Body of pancreas (tissue), 4 donors: ENCODE measurements around the gene NUP214. TPM values are rescaled to one million over a fixed set of nuclear protein-coding genes. Genes with fewer than 3 reads are reported as not detected.
"Not testable (repeated sequence)": the region's sequence is repeated elsewhere in the genome, so short reads cannot be mapped to it uniquely, and the experiment has no call there.

Source experiments
- ATAC-seq: fragments of 150-250 bp; one replicate; pipeline ENCODE4 v1.9.1; 2016
- DNase-seq, 4 donors: peaks; one replicate each; pipeline ENCODE4 v3.0.0-alpha.2; 2019
- H3K27ac ChIP-seq, 4 donors: fragments of 200-600 bp; sonication (generic); 1 replicate in 3 of 4; 2 replicates in 1 of 4; pipeline versions ENCODE4 v1.5.1 to v1.6.1; 2016 to 2019; ENCODE audit warnings: mild to moderate bottlenecking in 1 of 4, mixed read lengths in 1 of 4, moderate library complexity in 1 of 4
- H3K27me3 ChIP-seq, 2 donors: fragments of 200-600 bp; sonication (generic); one replicate each; pipeline ENCODE4 v1.6.0; 2016; ENCODE audit warnings: mild to moderate bottlenecking in 1 of 2
- H3K36me3 ChIP-seq, 2 donors: fragments of 200-600 bp; sonication (generic); replicated peaks in 1 of 2; 2 replicates each; pipeline ENCODE4 v1.5.1; 2016; ENCODE audit warnings: low read depth in 2 of 2; ENCODE audit not compliant: insufficient read depth in 1 of 2
- H3K4me1 ChIP-seq: fragments of 200-600 bp; sonication (generic); one replicate; pipeline ENCODE4 v1.6.0; 2016
- H3K4me3 ChIP-seq, 2 donors: fragments of 200-600 bp; sonication (generic); 1 replicate in 1 of 2; 2 replicates in 1 of 2; pipeline ENCODE4 v1.5.1; 2016 to 2019
- H3K9me3 ChIP-seq, 3 donors: fragments of 200-600 bp; sonication (generic); 1 replicate in 2 of 3; 2 replicates in 1 of 3; pipeline ENCODE4 v1.5.1; 2016
- POLR2A ChIP-seq, 3 donors: fragments of 450-650 bp; IDR thresholded peaks; one replicate each; pipeline ENCODE4 v1.6.1; 2016; ENCODE audit warnings: antibody characterized with exemption in 3 of 3, mild to moderate bottlenecking in 2 of 3
- WGBS, 2 donors: methylation state at CpG; one replicate each; pipeline ENCODE4 v1.1.5; 2017; 5-methylcytosine and 5-hydroxymethylcytosine counted together
- intact Hi-C: fragments of 100-400 bp; cut with DNase I; formaldehyde crosslinking; loops from one replicate; pipeline ENCODE4 v1.15.1; 2023
- total RNA-seq, 2 donors: library from RNA; depleted of rRNA; stranded (reverse); fragments of >200 nt; gene quantifications; one replicate each; pipeline ENCODE4 v1.1.0, GENCODE V29; 2016
- TF ChIP-seq, protein P1 (sequence below), 7 experiments: fragments of 450-650 bp in 4 of 7; fragments of 200-600 bp in 3 of 7; sonication (generic) in 3 of 7; IDR thresholded peaks; one replicate each; pipeline ENCODE4 v1.5.1; 2016 to 2019; ENCODE audit warnings: antibody characterized with exemption in 7 of 7

The NUP214 gene
- total RNA-seq, 2 donors from 2014 or later, result 24.7 to 29.6 TPM

DNA sequence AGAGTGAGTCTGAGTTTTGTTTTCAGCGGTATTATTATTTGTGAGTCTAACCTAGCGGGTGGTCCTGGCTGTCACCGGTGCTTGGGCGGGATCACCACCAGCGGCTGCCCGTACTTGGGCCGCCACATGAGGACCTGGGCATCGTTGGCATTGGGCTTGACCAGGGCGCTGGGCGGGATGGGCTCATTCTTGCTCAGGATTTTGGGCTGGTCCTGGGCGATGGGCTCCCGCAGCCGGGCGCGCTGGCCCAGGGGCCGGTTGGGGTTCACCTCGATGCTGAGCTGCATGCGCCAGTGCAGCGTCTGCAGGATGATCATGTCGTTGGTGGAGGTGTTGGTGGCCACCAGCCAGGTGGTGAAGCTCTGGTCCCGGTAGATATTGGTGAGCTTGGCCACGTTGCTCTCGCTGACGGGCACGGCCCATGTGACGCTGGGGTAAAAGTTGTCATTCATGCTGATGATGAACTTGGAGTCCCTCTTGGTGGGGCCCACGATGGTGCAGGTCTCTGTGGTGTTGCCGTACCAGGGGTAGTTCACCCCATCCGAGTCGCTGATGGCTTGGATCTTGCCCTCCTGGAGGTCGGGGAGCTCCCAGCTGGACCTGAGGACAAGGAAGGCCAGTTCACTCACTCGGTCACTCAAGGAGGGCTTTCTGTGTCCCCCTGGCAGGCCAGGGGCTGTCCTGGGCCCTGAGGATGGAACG is 135.5 kb downstream of the NUP214 start:
- intact Hi-C loops, result no loop called here
- Histone ChIP-seq H3K27ac (no peak overlapping the region), H3K4me1 (no peaks in the 10 kb centered on the region), H3K36me3 (no peaks in the 10 kb centered on the region), H3K27me3 (no peaks in the 10 kb centered on the region), H3K9me3 (no peaks in the 10 kb centered on the region), H3K4me3 (no peak overlapping the region)
- DNase-seq, result no peak
- ATAC-seq, result no peak
- TF ChIP-seq, protein P1, sequence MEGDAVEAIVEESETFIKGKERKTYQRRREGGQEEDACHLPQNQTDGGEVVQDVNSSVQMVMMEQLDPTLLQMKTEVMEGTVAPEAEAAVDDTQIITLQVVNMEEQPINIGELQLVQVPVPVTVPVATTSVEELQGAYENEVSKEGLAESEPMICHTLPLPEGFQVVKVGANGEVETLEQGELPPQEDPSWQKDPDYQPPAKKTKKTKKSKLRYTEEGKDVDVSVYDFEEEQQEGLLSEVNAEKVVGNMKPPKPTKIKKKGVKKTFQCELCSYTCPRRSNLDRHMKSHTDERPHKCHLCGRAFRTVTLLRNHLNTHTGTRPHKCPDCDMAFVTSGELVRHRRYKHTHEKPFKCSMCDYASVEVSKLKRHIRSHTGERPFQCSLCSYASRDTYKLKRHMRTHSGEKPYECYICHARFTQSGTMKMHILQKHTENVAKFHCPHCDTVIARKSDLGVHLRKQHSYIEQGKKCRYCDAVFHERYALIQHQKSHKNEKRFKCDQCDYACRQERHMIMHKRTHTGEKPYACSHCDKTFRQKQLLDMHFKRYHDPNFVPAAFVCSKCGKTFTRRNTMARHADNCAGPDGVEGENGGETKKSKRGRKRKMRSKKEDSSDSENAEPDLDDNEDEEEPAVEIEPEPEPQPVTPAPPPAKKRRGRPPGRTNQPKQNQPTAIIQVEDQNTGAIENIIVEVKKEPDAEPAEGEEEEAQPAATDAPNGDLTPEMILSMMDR (IDR thresholded peaks at IDR 0.05), result no peak
- TF ChIP-seq POLR2A (IDR thresholded peaks at IDR 0.05), result no peak
- 88 to 91% methylated on average over 5 to 33 of the region's 33 CpGs for WGBS, 2 donors

DNA sequence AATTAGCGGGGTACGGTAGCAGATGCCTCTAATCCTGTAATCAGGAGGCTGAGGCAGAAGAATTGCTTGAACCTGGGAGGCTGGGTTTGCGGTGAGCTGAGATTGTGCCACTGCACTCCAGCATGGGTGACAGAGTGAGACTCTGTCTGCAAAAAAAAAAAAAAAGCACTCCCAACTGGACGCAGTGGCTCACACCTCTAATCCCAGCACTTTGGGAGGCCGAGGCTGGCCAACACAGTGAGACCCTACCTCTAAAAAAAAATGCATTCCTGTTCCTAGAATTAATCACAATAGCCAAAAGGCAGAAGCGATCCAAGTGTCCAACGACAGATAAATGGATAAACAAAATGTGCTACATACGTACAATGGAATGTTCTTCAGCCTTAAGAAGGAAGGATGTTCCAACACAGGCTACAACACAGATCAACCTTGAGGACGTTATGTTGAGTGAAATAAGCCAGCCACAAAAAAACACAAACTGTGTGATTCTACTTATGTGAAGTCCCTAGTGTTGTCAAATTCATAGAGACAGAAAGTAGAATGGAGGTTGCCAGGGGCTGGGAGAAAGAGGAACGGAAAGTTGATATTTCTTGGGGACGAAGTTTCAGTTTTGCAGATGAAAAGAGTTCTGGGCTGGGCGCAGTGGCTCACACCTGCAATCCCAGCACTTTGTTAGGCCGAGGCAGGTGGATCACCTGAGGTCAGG is 137.1 kb downstream of the NUP214 start:
- H3K36me3 ChIP-seq, result no peaks in the 10 kb centered on the region
- H3K27ac ChIP-seq, result no peak overlapping the region
- no peak for TF ChIP-seq POLR2A (IDR thresholded peaks at IDR 0.05)
- TF ChIP-seq, protein P1 (IDR thresholded peaks at IDR 0.05), result no peak
- H3K27me3 ChIP-seq, result no peaks in the 10 kb centered on the region
- ATAC-seq (no peak), DNase-seq (no peak)
- intact Hi-C loops, result no loop called here
- 79 to 85% methylated on average over 13 of the region's 13 CpGs for WGBS, 2 donors
- H3K4me1 ChIP-seq, result no peaks in the 10 kb centered on the region
- H3K9me3 ChIP-seq, result no peaks in the 10 kb centered on the region
- no peak overlapping the region for H3K4me3 ChIP-seq

DNA sequence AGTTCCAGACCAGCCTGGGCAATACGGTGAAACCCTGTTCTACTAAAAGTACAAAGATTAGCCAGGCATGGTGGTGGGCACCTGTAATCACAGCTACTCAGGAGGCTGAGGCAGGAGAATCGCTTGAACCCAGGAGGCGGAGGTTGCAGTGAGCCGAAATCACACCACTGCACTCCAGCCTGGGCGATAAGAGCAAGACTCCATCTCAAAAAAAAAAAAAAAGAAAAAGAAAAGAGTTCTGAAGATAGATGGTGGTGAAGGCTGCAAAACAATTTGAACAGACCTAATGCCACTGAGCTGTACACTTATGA is 137.6 kb downstream of the NUP214 start:
- H3K27ac ChIP-seq, result not testable (repeated sequence)

DNA sequence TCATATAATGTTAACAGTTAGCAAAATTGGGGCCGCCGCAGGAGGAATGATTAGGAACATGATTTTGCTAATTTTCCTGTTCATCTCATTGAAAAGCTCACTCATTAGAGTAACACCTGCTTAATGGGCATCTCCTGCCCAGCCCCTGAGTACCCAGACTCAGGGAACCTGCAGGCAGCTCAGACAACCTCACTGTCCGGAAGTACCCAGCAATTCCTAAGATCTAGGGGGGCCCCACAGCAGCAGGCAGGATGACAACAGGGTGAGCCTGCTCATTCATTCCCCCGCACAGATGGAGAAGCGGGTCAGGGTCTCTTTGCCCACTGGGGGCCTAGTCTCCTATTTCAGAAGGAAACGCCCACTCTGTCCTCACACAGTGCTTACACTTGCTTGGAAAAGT is 138.3 kb downstream of the NUP214 start:
- Histone ChIP-seq H3K36me3 (no peaks in the 10 kb centered on the region), H3K27ac (no peak overlapping the region), H3K4me1 (no peaks in the 10 kb centered on the region), H3K4me3 (no peak overlapping the region), H3K27me3 (no peaks in the 10 kb centered on the region), H3K9me3 (no peaks in the 10 kb centered on the region)
- 84 to 86% methylated on average over 3 to 6 of the region's 6 CpGs for WGBS, 2 donors
- DNase-seq (no peak), ATAC-seq (no peak)
- TF ChIP-seq, protein P1 (IDR thresholded peaks at IDR 0.05), result no peak
- no peak for TF ChIP-seq POLR2A (IDR thresholded peaks at IDR 0.05)
- intact Hi-C loops, result no loop called here

More for the DNA sequence above, 137.6 kb downstream of the NUP214 start:
- H3K4me1 ChIP-seq, H3K9me3 ChIP-seq, intact Hi-C loops, DNase-seq, ATAC-seq, H3K36me3 ChIP-seq, H3K4me3 ChIP-seq, H3K27me3 ChIP-seq: not testable (repeated sequence)
- WGBS, 2 donors, result 82 to 95% methylated on average over 5 of the region's 5 CpGs

DNA sequence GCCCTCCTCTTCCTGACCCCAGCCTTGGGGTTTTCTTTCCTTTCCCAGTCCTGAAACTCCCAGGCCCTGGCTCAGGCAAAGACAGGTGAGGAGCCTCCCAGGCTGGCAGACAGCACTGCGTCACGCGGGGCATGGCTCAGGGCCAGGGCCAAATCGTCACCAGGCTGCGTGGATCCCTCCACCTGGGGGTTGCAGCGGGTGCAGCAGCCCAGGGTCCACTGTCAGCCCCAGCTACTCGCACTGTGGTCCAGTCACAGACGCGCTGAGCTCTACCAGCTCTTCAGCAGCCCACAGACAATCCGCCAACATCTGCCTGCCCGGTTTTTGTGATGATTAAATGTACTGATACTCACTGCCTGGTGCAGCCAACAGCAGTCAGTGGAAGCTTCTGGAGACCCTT is 138.8 kb downstream of the NUP214 start:
- Histone ChIP-seq H3K27me3 (no peaks in the 10 kb centered on the region), H3K9me3 (no peaks in the 10 kb centered on the region), H3K4me3 (no peak overlapping the region), H3K36me3 (no peaks in the 10 kb centered on the region), H3K27ac (no peak overlapping the region), H3K4me1 (no peaks in the 10 kb centered on the region)
- no peak for DNase-seq
- no peak for ATAC-seq
- WGBS, 2 donors, result 55 to 63% methylated on average over 8 to 11 of the region's 11 CpGs
- intact Hi-C loops, result no loop called here
- TF ChIP-seq, protein P1 (IDR thresholded peaks at IDR 0.05), result no peak
- TF ChIP-seq POLR2A (IDR thresholded peaks at IDR 0.05), result no peak
